Choroid plexus epithelial cell (primary cell): Measurements from ENCODE around the gene SIX3.

Experiments used
- DNase-seq: peaks from one replicate; pipeline ENCODE4 v3.0.0-alpha.2; 2010; ENCODE audit warnings: low read depth
- H3K4me3 ChIP-seq: 2 replicates; pipeline ENCODE4 v1.5.1; 2011; ENCODE audit warnings: low read depth, mild to moderate bottlenecking, control low read depth, low read length, moderate library complexity
- CTCF ChIP-seq: conservative IDR thresholded peaks from 2 replicates; pipeline ENCODE4 v1.5.1; 2011; ENCODE audit warnings: low read depth, mild to moderate bottlenecking, control low read depth, inconsistent platforms, low read length, moderate library complexity

The SIX3 gene

GRCh38 chr2:44980751-44981713 is 39.5 kb downstream of the SIX3 start:
- H3K4me3 ChIP-seq, result no peak overlapping the region
- no peak for TF ChIP-seq CTCF
- DNase-seq, result no peak

- DNase-seq, result peak; percentile 87
- no peak overlapping the region for H3K4me3 ChIP-seq
- TF ChIP-seq CTCF, result peak; percentile 94
Measured at GRCh38 chr2:44981714-44982108, 40.2 kb downstream of the SIX3 start.

- DNase-seq, result no peak
- H3K4me3 ChIP-seq, result no peak overlapping the region
- TF ChIP-seq CTCF, result no peak
Measured at GRCh38 chr2:44983836-44984604, 42.5 kb downstream of the SIX3 start.

GRCh38 chr2:44989176-44989575 is 47.7 kb downstream of the SIX3 start:
- no peak for DNase-seq
- no peak for TF ChIP-seq CTCF
- no peak overlapping the region for H3K4me3 ChIP-seq

GRCh38 chr2:44994377-44994776 is 52.9 kb downstream of the SIX3 start:
- H3K4me3 ChIP-seq, result no peak overlapping the region
- no peak for DNase-seq
- TF ChIP-seq CTCF, result no peak
